Measurements from ENCODE around the gene RAG1.

DNA sequence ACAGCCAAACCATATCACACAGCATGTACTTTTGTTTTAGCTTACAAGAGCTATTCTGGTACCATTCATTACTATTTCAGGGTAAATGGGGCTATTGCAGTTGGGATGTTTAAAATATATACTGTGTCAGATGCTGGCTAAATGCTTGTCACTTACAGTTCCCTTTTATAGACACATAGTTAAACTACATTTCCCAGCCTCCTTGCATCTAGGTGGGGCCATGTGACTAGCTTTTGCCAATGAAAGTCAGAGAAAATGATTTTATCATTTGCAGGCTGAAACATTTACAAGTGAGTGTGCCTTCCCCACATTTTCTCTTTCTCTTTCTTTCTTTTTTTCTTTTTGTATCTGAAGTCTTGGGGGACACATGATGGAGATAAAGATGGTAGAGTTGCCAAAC, 18.7 kb downstream of the RAG1 start:
- TF ChIP-seq POLR2AphosphoS5 (IDR thresholded peaks at IDR 0.05), result no peak
- TF ChIP-seq POLR2A (IDR thresholded peaks at IDR 0.05), result no peak
- TF ChIP-seq, protein P1, sequence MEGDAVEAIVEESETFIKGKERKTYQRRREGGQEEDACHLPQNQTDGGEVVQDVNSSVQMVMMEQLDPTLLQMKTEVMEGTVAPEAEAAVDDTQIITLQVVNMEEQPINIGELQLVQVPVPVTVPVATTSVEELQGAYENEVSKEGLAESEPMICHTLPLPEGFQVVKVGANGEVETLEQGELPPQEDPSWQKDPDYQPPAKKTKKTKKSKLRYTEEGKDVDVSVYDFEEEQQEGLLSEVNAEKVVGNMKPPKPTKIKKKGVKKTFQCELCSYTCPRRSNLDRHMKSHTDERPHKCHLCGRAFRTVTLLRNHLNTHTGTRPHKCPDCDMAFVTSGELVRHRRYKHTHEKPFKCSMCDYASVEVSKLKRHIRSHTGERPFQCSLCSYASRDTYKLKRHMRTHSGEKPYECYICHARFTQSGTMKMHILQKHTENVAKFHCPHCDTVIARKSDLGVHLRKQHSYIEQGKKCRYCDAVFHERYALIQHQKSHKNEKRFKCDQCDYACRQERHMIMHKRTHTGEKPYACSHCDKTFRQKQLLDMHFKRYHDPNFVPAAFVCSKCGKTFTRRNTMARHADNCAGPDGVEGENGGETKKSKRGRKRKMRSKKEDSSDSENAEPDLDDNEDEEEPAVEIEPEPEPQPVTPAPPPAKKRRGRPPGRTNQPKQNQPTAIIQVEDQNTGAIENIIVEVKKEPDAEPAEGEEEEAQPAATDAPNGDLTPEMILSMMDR (IDR thresholded peaks at IDR 0.05), result no peak
